T-helper 2 cell (primary cell): ENCODE measurements around the gene HNRNPU.

ENCODE experiments used
- DNase-seq, 5 experiments: peaks; one replicate each; pipeline versions ENCODE4 v3.0.0 to v3.0.0-alpha.2; 2012 to 2022
- total RNA-seq, 2 donors: gene quantifications; one replicate each; lab custom pipeline; 2026; lab: John Stamatoyannopoulos, UW

The HNRNPU gene
- total RNA-seq, result 1,323 to 1,544 reads per million in 2 donors

DNA sequence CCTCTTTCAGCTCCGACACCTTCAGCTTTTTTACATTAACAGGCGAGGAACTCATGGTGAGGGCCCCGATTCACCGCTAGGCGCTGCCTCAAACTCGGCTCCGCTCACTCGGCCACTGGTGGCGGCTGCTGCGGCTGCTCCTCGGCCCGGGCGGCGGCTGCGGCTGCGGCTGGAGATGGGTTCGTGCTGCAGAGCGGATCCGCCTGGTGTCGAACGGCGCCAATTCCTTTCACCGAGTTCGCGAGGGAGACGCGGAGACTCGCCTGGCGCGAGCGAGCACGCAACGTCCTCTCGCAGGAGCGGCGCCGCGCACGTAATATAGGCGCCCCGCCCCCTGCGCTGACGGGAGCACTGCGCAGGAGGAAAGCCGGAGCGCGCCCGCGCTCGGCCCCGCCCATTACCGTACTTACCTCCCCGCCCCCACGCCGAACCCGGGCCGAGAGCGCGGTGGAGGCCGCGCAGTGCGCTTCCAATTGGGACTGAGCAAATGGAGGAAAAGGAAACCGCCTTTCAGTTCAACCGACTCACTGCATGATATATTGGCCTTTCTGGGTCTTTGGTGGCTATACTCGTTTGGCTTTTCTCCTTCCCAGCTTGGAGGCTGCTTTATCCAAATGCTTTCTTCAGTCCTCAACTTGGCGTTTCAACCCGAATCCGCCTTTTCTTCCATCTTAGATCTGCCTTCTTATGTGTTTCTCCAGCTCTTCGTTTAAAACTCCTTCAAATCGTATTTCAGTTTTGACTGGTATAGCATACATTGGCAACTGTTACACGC, at the start of gene HNRNPU:
Gene HNRNPU (minus strand): TSS at position 291 of the 775 bp plus-strand sequence. CDS start 236 bp downstream, at position 55.
- DNase-seq, result peak; percentile 92 to 99 (median 94)

DNA sequence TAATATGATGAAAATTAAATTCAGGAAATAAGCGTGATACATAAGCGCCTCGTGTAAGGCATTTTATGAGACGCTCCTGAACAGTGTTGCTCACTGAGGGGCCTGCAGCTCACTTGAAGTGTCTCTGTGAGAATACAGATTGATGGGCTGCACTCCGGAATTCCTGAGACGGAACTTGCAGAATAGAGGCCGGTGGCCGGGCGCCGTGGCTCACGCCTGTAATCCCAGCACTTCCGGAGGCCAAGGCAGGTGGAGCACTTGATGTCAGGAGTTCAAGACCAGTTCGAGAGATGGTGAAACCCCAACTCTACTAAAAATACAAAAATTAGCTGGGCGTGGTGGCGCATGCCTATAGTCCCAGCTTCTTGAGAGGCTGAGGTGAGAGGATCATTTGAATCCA, 49.5 kb upstream of the HNRNPU start:
- no peak for DNase-seq

DNA sequence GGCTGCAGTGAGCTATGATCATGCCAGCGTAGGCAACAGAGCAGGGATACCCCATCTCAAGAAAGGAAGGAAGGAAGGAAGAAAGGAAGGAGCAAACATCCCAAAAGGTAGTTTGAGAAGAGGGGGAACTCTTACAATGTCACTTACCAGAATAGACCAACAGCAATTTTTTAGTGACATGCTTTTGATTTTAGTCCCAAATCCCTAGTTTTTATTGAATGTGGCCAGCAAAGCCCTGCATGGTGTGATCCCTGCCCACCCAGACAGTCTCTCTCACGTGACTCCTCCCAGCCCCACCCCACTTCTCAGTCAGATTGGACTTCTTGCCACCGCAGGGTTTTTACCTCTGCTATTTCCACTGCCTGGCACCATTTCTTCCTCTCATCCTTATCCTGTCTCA, 39.8 kb upstream of the HNRNPU start:
- no peak for DNase-seq

DNA sequence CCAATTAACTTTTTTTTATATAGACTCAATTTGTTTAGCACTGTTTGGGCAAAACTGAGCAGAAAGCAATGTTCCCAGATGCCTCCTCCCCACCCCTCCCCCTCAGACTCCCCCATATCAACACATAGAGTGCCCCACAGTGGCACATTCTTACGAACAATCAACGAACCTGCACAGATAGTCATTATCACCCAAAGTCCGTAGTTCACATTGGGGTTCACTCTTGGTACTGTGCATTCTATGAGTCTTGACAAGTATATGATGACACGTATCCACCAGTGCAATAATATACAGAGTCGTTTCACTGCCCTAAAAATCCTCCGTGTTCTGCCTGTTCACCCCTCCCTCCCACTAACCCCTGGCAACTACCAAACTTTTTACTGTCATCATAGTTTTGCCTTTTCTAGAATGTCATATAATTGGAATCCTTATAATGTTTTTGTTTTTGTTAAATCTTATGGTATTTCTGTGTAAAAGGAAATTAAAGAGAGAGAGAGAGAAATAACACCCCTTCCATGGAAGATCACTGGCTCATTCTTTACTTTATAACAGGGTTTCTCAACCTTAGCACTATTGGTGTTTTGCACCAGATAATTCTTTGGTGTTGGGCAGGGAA, 37.2 kb upstream of the HNRNPU start:
- DNase-seq, result no peak

DNA sequence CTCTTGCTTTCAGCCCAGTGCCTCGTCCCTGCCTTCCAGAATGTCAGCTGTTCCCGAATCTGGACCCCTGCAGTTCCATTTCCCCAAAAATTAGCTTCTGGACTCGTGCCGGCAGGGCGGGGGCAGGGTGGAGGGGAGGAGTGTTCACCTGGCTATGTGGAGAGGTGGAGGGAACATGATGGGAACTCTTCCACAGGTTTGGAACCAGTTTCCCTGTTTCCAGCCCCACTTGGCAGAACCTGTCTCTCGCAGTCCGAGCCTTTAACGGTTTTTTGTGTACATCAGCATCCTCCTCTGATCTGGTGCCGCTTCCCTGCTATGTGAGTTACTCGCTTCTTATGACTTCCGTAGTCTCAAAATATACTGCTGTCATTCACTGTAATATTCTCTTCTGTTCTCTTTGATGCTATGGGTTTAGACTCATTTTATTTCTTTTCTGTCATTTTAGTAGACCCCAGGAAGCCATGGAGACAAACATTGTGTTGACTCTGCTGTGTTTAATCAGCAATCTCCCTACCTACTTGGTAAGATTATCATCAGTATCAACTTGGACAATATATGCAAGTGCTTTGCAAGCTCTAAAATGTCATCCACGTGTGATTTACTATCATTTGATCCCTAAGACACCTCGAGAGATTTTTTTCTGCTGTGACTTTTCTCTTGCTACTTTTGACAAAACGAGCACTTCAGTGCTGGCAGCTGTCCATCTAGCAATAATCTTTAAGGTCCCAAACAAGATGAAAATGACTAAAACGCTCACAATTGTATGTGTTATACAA, 33.3 kb upstream of the HNRNPU start:
- no peak for DNase-seq

DNA sequence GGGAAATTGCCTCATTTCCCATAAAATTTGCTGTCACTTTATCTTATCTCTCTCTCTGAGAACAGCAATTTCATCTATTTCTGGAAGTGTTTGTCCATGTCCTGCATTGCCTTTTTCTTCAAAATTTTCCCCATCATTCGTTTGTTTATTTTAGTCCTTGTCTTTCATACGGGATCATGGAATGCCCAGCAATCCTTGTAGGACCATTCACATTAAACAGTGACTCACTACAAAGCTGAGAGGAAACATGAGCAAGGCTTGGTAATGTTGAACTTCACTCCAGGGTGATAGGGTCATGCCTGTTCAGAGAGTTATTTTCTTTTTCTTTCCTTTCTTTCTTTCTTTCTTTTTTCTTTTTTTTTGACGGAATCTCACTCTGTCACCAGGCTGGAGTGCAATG, 32.2 kb upstream of the HNRNPU start:
- no peak for DNase-seq

DNA sequence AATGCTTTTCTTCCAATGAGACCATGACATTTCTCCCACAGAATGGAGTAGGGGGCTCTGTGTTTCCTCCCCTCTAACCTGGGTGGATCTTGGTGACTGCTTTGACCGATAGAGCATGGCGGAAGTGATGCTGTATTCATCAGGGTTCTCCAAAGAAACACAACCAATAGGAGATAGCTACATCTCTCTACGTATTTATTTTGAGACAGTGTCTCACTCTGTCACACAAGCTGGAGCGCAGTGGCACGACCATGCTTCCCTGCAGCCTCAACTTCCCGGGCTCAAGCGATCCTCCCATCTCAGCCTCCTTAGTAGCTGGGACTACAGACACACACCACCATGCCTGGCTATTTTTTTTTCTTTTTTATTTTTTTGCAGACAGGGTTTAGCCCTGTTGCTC, 29.5 kb upstream of the HNRNPU start:
- no peak for DNase-seq

DNA sequence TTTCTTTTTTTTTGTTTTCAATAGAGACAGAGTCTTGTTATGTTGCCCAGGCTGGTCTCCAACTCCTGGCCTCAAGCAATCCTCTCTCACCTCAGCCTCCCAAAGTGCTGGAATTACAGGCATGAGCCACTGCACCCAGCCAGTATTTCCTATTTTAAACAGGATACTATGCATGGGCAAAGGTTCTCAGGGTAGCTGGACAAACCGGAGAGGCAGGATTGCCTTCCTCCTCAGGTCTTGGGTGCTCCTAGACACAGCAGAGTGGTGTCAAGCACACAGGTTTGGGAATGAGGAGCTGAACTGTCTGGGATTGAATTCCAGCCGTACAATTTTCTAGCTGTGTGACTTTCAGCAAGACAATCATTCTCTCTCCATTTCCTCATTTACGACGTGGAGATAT, 22.9 kb upstream of the HNRNPU start:
- no peak for DNase-seq

DNA sequence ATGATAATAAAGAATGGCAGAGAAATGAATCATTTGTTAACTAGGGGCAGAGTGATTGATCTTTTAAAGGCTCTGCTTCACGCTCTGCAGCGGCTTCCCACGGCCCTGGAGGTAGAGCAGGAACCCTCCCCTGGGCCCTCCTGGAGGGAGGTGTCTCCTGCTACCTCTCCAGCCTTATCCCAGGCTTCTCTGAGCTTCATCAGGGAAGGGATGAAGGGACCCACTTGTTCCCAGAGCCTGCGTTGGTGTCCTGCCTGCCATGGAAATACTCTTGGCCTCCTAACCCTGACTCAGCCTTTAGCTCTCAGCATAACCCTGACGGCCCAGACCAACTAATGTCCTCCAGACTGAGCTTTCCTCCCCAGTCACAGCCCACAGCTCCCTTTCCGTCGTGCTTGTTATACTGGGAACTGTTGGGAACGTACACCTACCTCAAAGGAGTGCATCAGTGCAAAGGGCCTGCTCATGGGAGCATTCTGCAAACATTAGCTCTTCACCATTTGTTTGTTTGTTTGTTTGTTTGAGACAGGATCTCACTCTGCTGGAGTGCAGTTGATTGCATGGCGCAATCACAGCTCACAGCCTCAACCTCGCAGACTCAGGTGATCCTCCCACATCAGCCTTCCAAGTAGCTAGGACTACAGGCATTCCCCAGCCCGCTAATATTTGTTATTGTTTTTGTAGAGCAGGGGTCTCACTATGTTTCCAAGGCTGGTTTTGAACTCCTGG, 17.4 kb upstream of the HNRNPU start:
- no peak for DNase-seq

DNA sequence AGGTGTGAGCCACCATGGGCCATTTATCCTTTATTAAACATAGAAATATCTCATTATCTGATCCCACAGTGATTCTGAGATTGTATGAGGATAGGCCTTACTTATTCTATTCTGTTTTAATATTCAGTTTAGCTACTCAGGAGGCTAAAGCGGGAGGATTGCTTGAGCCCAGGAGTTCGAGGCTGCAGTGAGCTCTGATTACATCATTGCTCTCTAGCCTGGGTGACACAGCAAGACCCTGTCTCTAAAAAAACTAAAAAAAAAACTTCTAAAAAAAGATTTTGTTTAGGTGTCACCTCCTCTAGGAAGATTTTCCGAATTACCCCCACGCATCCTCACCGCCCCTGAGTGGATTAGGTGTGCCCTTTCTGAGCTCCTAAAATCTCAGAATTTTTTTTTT, 14.3 kb upstream of the HNRNPU start:
- DNase-seq, result no peak

DNA sequence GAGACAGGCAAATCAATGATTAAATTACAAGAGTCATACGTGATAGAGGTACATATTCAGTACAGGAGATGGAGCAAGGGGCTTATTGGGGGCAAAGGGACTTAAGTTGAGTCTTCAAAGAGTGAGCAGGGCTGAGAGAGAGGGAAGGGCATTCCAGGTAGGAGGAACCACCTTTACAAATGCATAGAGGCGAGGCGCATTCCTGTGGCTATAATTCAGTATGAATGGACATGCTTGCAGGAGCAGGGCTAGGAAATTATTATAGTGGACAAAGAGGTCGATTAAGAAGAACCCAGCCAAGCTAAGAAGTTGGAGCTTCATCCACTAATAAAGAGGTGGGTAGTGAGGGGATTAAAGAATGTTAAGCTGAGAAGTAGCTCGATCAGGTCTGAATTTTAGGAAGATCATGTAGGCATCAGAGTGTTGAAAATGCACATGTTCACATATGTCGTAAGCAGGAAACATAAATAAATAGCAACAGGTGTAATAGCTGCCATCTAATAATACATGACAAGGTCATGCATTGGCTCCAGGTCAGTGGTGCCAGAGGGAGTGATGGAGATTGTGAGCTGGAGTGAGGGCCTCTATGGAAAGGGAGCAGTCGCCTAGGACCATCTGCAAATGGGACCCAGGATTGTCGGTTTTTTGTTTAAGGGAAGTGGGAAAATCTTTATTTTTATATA, 12.0 kb upstream of the HNRNPU start:
- DNase-seq, result no peak

DNA sequence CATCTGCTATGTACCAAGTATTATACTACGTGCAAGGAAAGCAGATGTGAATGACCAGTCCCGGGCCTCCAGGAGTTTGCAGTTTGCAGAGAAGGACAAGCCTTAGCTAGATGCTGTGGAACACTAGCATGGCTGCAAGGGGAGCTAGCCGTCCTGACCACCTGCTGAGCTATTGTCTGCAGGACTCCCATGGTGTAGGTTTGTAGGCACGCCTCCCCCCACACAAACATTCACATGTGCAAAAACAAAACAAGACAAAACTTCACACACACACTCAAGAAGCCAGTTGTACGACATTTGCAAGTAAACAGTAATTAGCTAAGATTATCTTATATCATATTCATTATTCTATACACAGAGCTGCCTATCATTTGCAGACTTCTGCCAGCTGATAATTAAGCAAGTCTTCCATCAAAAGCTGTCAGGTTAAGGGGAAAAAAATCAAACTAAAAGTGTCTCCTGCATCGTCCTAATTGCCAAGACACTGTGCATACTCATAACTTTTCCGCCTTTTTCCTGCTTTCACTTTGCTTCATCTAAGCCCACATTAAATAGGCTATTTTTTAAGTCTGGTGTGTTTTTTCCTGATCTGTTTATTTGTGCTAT, 10.7 kb upstream of the HNRNPU start:
- DNase-seq, result no peak

DNA sequence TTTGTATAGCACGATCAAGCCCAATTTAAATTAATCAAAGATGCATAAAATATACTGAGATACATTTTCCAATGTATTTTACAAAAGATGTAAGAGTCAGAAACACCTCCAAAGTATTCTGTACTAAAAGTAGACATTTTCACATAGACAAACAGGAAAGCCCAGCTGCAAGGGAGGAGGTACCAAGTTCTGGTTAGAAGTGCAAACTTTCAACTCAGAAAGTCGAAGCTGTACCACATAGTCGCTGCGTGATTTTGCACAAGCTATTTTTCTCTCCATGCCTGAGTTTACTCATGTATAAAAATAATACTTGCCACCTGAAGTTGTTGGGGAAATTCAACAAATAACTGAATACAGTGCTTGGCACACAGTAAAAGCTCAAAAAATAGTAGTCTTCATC, 5.6 kb upstream of the HNRNPU start:
- no peak for DNase-seq

DNA sequence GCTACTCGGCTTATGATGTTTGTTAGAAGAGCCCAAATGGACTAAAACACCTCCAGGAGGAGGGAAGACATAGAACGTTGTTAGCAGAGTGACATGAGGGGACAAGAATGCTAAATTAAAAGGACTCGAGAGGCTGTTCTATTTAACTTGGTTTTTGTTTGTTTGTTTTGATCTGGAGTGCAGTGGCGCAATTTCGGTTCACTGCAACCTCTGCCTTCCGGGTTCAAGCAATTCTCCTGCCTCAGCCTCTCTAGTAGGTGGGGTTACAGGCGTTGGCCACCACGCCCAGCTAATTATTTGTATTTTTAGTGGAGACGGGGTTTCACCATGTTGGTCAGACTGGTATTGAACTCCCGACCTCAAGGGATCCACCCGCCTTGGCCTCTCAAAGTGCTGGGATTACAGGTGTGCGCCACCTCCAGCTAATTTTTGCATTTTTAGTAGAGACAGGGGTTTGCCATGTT, 5.1 kb upstream of the HNRNPU start:
- DNase-seq, result no peak

DNA sequence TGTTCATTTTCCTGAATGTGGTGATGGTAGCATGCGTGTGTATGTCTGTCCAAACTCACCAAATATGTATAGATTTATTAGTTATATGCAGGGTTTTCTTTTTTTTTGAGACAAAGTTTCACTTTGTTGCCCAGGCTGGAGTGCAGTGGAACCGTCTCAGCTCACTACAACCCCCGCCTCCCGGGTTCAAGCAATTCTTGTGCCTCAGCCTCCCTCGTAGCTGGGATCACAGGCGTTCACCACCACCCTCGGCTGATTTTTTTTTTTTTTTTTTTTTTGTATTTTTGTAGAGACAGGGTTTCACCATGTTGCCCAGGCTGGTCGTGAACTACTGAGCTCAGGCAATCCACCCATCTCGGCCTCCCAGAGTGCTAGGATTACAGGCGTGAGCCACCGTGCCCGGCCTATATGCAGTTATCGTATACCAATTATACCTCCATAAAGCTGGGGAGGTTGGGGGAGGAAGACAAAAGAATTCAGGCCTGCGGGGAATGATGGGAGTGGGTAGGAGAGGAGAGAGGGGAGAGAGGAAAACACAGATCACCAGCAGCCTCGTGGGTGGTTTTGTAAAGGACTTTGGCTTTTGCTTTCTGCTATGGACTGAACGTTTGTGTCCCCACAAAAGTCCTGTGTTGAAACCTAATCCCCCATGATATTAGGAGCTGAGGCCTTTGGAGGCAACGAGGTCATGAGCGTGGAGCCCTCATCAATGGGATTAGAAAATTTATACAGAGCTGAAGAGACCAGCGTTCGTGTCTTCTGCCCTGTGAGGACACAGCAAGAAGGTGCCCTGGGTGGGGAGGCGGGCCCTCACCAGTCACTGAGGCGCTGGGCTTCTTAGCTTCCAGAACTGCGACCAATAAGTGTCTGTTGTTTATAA, 4.4 kb upstream of the HNRNPU start:
- DNase-seq, result no peak

DNA sequence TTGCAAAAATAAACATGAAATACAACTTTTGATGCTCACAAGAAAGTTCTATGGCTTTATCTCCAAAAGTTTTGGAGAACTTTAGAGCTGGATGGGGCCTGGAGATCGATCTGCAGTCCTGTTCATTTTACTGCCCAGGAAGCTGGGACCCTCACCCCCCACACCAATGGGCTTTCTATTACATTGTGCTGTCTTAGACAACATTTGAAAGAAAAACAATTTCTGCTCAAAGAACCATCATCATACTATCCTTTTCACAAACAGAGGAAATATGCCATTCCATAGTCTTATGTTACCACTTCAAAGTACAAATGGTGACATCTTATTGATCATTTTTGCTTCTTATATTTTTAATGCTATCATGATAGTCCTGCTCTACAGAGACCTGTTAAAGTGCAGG, 2.0 kb upstream of the HNRNPU start:
- no peak for DNase-seq

DNA sequence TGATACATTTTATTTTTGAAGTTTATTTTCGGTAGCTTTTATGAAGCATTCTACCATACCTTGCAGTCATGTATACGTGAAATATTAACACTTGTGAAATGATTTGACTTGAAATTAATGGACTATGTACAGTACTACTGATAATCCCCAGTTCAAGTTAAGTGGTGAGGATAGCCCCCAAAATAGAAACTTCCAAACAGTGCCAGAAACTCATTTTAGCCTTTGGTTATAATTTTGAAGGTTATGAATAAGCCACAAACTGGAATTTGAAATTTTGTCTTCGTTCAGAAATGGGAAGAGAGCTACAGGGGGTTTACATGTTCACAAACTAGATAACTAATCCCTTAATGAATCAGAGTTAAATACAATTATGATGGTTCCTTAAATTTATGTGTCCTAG, 1.5 kb upstream of the HNRNPU start:
- no peak for DNase-seq

DNA sequence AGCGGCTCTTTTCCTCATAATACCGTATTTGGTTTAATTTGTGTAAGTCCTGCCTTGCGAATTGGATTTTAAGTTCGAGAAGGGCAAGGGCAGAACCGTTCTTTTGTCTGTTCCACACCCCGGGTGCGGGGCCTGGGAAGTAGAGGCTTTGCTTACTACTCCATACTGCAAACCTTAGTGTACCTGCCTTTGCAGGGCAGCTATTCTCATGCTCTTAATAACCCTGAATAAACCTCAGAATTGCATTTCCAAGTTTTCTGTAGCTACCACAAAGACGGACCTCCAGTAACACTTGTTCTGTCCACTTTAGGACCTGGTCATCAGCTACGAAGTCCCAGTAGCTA, 657 bp upstream of the HNRNPU start:
- DNase-seq, result no peak

DNA sequence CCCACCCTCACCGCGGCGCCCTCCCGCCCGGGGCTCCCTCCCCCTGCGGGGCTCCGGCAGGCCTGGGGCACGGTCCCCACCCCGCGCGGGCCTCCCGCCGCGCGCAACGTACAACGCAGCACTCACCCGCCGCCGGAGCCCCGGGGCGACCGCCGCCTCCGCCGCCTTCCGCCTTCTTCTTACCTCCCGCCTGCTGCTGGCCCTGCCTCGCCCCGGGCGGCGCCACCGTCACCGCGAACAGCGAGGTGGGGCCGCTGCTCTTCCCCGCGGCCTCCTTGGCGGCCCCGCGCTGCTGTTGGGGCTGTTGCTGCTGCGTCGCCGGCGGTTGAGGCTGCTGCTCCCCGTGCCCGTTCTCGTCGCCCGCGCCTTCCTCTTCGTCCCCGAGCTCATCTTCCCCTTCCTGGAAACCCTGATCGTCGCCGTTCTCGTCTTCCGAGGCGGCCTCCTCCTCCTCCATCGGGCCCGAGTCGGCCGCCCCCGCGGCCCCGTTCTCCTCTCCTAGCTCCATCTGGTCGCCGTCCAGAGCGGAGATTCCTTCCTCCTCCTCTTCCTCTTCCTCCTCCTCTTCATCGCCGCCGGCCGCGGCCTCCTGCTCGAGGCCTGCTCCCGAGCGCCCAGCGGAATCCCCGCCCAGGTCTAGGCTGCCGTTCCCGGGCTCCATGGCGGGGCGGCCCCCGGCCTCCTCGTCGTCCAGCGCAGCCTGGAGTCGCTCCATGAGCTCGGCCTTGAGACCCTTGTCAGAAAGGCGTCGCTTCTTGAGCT, 671 bp downstream of the HNRNPU start:
- DNase-seq, result peak in 1 of 5 experiments; percentile 10
